Measurements from ENCODE around the gene C20orf141. TPM values are rescaled to one million over a fixed set of nuclear protein-coding genes. Genes with fewer than 3 reads are reported as not detected.

C20orf141 gene
- total and polyA plus RNA-seq, 2 of the 4 experiments (the other 2 are of a cell fraction) = 0.36 to 0.91 TPM

DNA sequence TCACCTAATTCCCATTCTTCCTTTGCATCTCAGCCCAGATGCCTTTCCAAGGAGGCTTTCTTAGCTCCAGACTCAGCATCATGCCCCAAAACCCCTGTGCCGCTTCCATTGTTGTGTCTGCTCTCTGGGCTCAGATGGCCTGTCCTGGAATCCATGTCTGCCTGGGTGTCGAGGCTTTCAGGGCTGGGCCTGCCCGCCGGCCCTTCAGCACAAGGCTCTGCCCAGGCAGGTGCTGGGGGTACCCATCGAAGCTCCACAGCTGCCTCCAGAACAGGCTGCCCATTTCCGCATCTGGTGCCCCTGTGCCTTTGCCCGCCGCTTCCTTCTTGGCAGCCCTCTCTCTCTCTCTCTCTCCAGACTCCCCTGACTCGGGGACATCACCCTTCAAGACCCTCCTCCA is 15.5 kb upstream of the C20orf141 start:
- no peaks in the 10 kb centered on the region for H3K79me1 ChIP-seq (ENCODE audit: low read depth in 1 of 2, low read length in 2 of 2)
- 0 out of 2 replicates have a peak, but pooled peaks cover 7% of the 10 kb centered on the region for H3K9me3 ChIP-seq (ENCODE audit: control insufficient read depth, insufficient read depth, low read length)
- H3K4me2 ChIP-seq (ENCODE audit: low read depth, low read length) = no peak overlapping the region; the same call in 1 of the 2 replicates
- no peak overlapping the region for H3K9ac ChIP-seq (ENCODE audit: low read depth, low read length)
- DNase-seq (no peak), ATAC-seq (ENCODE audit: low read depth) (no peak)
- dilution Hi-C loops (cut with HindIII; ENCODE audit: low sequenced_read_pairs, unreplicated experiment) (no loop called here), intact Hi-C loops (cut with micrococcal nuclease) (no loop called here), in situ Hi-C loops (cut with MboI; ENCODE audit: low sequenced_read_pairs) (no loop called here)
- H2BK120ac ChIP-seq (ENCODE audit: low read depth, low read length) = no peak overlapping the region
- H4K5ac ChIP-seq (ENCODE audit: low read depth, low read length) = no peak overlapping the region; the same call in 1 of the 2 replicates
- no peak overlapping the region for H3K56ac ChIP-seq (ENCODE audit: extremely low read depth, insufficient read depth, low read length)
- H2AK9ac ChIP-seq (replicated peaks; ENCODE audit: low read depth, low read length, poor library complexity) = no peak overlapping the region
- H3K4me3 ChIP-seq (ENCODE audit: insufficient read depth, low read depth, low read length) = no peak overlapping the region; the same call in 1 of the 2 replicates
- H2BK5ac ChIP-seq (ENCODE audit: low read depth, low read length, poor library complexity, severe bottlenecking) = no peak overlapping the region
- H2AK5ac ChIP-seq (ENCODE audit: low read depth, low read length) = no peak overlapping the region
- no peaks in the 10 kb centered on the region for H3K9me1 ChIP-seq (ENCODE audit: insufficient read depth, low read length)
- no peak overlapping the region for H4K8ac ChIP-seq (ENCODE audit: low read depth in 2 of 2, low read length in 2 of 2)
- H2BK15ac ChIP-seq (ENCODE audit: low read depth, low read length) = no peak overlapping the region
- no peak overlapping the region for H3K14ac ChIP-seq (replicated peaks; ENCODE audit: low read depth, low read length)
- ChIA-PET CTCF (interaction anchor here (1.0 to 1.2 kb wide), 2 partner anchors 30 to 43 kb away, joined by 3 to 5 read pairs; no protein-coding TSS in a partner anchor), POLR2A (ENCODE audit: unreplicated experiment) (no interaction called here)
- no peak overlapping the region for H3K27ac ChIP-seq (ENCODE audit: insufficient read depth, low read length)
- H3K27me3 ChIP-seq (ENCODE audit: control insufficient read depth, insufficient read depth, low read length) = peaks cover 50% of the 10 kb centered on the region
- H3K4ac ChIP-seq (ENCODE audit: low read depth, low read length) = no peak overlapping the region
- no TSS peak for BruUV-seq (replicated peaks)
- H3K36me3 ChIP-seq (ENCODE audit: control insufficient read depth, insufficient read depth, low read length) = no peaks in the 10 kb centered on the region; the same call in 1 of the 2 replicates
- TF ChIP-seq CTCF (conservative IDR thresholded peaks at IDR 0.05; ENCODE audit: low read depth, low read length) = no peak
- no peak for TF ChIP-seq NFE2L2 (IDR thresholded peaks at IDR 0.05; ENCODE audit: low read depth, low read length)
- TF ChIP-seq BHLHE40 (IDR thresholded peaks at IDR 0.05; ENCODE audit: low read depth, low read length) = no peak
- TF ChIP-seq RCOR1 (IDR thresholded peaks at IDR 0.05; ENCODE audit: insufficient replicate concordance, low read length) = no peak
- no peak for TF ChIP-seq MAZ (IDR thresholded peaks at IDR 0.05; ENCODE audit: borderline replicate concordance, low read depth, low read length)
- TF ChIP-seq FOS (IDR thresholded peaks at IDR 0.05; ENCODE audit: low read depth, low read length) = no peak
- TF ChIP-seq POLR2A (IDR thresholded peaks at IDR 0.05; ENCODE audit: low read depth, low read length) = no peak
- TF ChIP-seq CHD1 (IDR thresholded peaks at IDR 0.05; ENCODE audit: low read depth, low read length) = no peak
- no peak for TF ChIP-seq MAFK (IDR thresholded peaks at IDR 0.05; ENCODE audit: low read depth, low read length)
- no peak for TF ChIP-seq RFX5 (IDR thresholded peaks at IDR 0.05; ENCODE audit: low read depth, low read length)
- TF ChIP-seq RAD21 (IDR thresholded peaks at IDR 0.05; ENCODE audit: low read length) = no peak
- no peak for TF ChIP-seq ELK1 (IDR thresholded peaks at IDR 0.05; ENCODE audit: borderline replicate concordance, low read depth, low read length)
- H4K20me1 ChIP-seq (ENCODE audit: insufficient read depth, low read length) = no peaks in the 10 kb centered on the region
- no peak overlapping the region for H3K23ac ChIP-seq (ENCODE audit: low read depth, low read length)
- 47% methylated on average over 5 of the region's 9 CpGs; no CpG with 5 or more reads in 1 of the 2 experiments for WGBS, 2 experiments (ENCODE audit: extremely low coverage in 2 of 2, insufficient read length in 1 of 2)
- H4K91ac ChIP-seq (ENCODE audit: insufficient read depth, low read depth, low read length) = no peak overlapping the region
- no peaks in the 10 kb centered on the region; the same call in 1 of the 2 replicates for H3K4me1 ChIP-seq (ENCODE audit: control insufficient read depth, insufficient read depth, low read length)
- H2BK20ac ChIP-seq (ENCODE audit: low read depth, low read length) = no peak overlapping the region
- no peak overlapping the region for H3K18ac ChIP-seq (ENCODE audit: low read depth, low read length)
- peak overlapping the region; percentile 84 for H2AFZ ChIP-seq (replicated peaks; ENCODE audit: low read length, poor library complexity)
